HG03469 (cell line): ENCODE measurements around the gene ATRN.

ENCODE experiments used
- ATAC-seq: cut with Tn5 transposase; IDR thresholded peaks from one replicate; pipeline ENCODE4 v1.9.1; 2021; ENCODE audit warnings: mild to moderate bottlenecking, moderate library complexity, moderate number of reproducible peaks; ENCODE audit not compliant: unreplicated experiment

Gene ATRN

DNA sequence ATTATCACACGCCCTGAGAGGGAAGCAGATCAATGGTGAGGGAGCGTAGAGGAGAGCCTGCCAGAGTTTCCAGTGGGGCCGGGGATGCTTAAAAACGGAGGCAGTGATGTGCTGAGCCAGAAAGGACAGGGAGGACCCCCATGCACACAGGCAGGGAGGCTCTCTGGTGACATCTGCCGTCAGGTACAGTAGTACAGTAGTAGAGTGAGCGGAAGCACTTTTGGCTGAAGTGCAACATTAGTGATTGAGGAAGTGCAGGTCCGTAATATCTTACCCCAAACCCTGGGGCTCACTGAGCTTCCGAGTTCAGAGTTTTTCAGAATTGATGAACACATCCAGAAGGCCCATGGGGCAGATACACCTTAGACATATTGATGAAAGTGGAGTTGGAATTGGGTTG, 150.3 kb downstream of the ATRN start:
- no peak for ATAC-seq

DNA sequence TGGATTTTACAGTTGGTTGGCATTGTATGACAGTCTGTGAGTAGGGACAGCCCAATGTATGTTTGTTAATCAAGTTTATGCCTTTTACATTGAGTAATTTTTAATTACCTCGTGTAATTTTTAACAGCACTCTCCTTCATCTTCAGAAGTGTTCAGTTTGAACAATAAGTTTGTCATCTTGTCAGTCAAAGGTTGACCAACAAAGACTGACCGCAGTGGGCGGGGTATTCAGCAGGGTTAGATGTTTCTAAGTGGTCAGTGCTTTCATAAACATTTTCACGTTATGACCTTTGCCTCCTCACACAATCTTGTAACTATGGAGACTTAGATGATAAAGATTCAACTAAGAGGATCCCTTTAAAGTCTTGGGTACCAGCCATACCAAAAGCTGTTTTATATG, 151.6 kb downstream of the ATRN start:
- ATAC-seq = no peak

GRCh38 chr20:3627476-3627875, 156.7 kb downstream of the ATRN start:
- no peak for ATAC-seq

DNA sequence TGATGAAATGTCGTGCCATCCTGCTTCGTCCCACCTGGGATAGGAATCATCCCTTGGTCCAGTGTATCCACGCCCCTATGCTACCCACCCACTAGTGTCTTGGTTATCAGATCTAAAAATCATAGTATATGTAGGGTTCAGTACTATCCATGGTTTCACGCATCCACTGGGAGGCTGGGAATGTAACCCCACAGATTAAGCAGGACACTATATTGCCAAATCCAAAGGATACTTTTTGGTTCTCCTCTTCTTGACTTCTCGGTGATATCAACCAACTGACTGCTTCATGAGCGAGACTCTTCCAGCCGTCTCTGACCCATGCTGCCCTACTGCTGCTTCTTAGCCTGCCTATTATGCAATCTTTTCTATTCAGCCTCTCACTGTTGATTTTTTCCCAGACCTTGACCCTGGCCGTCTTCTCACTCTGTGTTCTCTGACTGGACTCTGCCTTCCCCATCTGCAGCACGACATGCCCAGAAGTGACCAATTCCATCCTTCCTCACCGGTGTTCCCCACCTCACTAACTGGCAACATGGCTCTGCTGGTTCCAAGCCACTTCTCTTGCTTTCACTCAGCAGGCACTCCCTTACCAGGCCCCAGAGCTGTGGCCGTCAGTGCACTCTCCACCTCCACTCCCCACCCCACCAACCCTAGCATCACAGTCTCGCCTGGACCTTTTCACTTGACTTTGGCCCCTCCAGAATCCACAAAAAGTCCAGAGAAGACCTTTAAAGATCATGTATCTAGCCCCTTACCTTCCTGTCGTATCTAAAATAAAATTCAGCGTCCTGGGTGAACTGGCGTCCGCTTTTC, 157.9 kb downstream of the ATRN start:
- no peak for ATAC-seq

DNA sequence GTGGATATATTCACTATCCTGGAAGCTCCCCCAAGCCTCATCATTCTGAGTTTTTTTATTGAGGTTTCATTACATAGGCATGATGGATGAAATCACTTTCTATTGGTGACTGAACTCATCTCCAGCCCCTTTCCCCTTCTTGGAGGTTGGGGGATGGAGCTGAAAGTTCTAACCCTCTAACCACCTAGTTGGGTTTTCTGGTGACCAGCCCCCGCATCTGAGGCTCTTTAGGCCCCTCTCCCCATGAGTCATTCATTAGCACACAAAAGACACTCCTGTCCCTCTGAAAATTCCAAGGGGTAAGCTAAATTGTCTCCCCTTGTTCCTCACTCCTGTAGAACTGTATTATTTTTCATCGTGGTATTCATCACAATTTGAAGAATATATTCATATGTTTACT, 159.1 kb downstream of the ATRN start:
- ATAC-seq = no peak

- ATAC-seq = no peak
These were observed 159.6 kb downstream of the ATRN start for GRCh38 chr20:3630429-3630828.

GRCh38 chr20:3631534-3631933, 160.7 kb downstream of the ATRN start:
- ATAC-seq = no peak

DNA sequence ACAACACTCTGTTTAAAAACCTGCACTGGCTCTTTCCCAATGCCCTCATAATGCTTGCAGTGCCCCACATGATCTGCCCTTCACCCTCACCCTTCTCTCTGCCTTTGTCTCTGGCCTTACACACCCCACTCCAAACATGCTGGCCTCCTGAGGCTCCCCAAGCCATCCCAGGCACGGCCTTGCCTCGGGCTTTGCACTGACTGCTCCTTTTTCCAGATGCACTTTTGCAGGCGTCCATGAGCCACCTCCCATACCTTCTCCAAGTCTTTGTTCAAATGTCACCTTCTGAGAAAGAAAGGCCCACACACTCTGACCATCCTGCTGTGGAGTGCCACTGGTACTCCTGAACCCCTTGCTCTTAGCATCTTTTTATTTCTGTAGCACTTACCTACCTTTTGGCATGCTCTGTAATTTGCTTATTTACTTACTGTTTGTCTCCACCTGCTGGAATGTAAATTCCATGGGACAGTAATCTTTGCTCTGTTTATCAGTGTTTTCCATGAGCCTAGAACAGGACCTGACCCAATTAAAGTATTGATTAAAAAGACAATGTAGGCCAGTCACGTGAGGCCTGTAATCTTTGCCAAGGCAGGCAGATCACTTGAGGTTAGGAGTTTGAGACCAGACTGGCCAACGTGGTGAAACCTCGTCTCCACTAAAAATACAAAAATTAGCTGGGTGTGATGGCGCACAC, 161.6 kb downstream of the ATRN start:
- ATAC-seq = no peak

DNA sequence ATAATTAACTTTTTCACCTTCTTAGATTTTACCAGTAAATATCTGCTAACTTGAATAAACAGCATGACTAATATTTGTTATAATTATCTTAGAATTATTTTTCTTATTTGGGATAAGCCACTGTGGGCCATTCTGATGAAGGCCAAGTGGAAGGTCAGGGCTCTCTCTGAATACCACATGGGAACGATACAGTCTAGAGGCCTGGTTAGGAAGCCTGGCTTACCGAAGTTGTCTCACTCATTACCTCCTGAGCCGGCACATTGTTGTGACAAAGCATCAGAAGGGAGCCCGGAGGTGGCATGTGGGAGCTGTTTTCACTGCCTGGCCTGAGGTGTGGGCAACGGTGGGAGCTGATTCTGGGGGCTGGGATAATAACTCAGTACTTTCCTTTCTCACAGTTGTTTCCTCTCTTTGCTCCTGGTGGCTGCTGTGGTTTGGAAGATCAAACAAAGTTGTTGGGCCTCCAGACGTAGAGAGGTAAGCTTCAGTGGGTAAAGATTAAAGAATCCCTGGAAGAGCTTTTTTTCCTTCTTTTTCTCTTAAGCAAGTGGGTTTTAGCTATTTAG, 163.2 kb downstream of the ATRN start:
- ATAC-seq = no peak

DNA sequence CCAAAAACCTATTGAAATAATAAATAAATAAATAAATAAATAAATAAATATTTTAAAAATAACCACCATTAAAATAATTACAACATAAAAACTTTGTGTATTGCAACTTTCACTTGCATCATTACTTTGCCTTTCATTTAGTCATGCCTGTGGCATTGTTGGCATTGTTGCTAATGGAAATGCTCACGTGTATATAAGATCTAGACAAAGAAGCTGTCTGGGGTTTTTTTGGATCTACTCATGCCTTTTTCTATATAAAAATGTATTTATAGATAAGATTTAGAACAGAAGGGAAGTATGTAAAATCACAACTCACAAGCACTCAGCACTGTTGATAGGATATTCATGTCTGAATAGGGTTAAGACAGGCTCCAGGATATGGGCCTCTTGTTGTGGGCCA, 164.5 kb downstream of the ATRN start:
- ATAC-seq = no peak

DNA sequence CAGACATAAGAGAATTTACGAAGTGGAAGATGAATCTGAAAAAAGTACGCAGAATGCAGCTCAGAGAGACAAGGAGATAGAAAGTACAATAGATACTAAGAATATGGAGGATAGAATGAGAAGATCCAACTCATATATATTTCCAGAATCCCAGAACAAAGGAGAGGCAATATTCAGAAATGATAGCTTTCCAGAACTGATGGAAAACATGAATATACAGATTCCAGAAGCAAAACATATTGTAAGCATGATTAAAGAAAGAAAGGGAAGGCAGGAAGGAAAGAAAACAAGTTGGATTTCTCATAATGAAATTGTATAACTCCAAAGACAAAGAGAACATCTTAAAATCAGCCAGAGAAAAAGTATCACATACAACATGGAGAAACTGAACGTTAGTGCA, 169.4 kb downstream of the ATRN start:
- ATAC-seq = no peak

- ATAC-seq = no peak
These were observed 174.7 kb downstream of the ATRN start for GRCh38 chr20:3645309-3646066.

GRCh38 chr20:3646067-3646440, 175.2 kb downstream of the ATRN start:
- ATAC-seq = no peak

DNA sequence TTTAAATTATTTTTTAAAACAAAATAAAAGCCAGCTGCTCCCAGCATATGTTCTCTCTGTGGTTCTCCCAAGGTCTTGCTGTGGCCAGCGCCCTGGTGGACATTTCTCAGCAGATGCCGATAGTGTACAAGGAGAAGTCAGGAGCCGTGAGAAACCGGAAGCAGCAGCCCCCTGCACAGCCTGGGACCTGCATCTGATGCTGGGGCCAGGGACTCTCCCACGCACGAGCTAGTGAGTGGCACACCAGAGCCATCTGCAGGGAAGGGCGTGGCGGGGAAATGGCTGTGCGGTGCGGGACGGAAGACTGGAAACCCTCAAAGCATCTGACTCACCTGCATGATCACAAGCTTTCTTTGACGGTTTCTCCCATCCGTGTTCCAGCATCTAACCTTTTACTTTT, 175.8 kb downstream of the ATRN start:
- ATAC-seq = no peak

DNA sequence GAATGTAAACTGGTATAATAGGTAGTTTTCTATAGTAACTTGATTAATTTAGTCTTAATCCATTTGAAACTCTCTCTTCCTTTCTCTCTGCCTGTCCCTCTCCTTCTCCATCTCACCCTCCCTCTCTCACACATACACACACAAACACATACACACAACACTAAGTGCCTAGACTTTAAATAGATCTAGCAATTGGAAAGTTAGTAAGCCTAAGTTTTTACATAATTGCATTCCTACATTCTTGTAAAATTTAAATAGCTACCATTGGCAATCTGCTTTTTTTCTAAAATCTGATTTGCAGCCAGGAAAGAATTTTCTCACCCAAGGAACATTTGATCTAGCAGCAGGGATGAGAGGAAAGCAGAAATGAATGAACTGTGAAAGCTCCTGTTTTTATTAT, 176.7 kb downstream of the ATRN start:
- ATAC-seq = no peak

DNA sequence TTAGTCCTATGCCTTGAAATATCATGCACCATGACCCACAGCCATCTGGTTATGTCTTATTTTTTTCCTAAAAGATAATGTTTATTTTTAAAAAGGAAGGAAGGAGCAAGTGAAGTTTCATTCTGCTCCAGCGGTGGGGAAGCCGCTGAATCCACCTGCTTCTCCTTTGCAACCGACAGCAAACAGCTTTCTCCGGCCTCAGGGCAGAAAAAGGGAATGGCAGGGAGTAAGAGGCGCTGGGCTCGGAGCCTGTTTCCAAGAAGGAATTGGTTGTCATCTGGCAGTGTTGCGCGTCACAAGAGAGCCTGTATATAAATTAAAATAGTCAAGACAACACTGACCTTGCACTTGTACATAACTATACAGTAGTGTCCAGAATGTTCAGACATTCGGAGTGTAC, 178.1 kb downstream of the ATRN start:
- ATAC-seq = no peak

DNA sequence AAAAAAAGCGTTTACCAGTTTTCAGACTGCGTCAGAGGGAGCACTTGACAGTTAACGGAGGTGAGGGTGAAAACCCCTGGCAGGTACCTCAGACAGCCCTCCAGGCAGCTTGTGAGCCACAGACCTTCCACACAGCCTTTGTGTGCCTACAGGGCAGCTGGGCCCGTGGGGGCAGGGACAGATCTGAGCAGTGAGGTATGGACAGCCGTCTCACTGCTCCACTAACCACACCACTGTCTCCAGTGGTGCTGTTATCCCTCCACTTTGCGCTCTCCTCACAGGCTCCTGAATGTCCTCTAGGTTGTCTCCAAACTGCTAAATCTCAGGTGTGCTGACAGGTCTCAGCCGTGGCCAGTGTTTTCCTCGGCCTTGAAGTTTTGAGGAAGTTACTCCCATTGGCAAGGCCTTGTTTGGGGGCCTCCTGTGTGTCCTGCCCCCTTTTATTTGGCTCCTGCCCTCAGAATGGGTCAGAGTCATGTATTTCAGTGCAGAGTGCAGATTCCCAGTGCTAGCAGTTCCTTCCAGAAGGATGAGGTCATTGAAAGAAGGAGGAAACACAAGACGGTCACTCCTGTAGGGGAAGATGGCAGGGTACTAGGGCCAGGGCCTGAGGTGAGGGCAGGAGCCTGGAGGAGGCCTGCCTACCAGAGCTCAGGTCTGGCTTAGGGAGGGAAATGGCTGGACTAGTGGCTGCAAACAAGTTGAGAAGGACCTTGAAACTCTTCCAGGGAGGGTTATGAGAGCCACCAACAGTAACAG, 180.6 kb downstream of the ATRN start:
- ATAC-seq = no peak

GRCh38 chr20:3652221-3652620, 181.4 kb downstream of the ATRN start:
- ATAC-seq = no peak

DNA sequence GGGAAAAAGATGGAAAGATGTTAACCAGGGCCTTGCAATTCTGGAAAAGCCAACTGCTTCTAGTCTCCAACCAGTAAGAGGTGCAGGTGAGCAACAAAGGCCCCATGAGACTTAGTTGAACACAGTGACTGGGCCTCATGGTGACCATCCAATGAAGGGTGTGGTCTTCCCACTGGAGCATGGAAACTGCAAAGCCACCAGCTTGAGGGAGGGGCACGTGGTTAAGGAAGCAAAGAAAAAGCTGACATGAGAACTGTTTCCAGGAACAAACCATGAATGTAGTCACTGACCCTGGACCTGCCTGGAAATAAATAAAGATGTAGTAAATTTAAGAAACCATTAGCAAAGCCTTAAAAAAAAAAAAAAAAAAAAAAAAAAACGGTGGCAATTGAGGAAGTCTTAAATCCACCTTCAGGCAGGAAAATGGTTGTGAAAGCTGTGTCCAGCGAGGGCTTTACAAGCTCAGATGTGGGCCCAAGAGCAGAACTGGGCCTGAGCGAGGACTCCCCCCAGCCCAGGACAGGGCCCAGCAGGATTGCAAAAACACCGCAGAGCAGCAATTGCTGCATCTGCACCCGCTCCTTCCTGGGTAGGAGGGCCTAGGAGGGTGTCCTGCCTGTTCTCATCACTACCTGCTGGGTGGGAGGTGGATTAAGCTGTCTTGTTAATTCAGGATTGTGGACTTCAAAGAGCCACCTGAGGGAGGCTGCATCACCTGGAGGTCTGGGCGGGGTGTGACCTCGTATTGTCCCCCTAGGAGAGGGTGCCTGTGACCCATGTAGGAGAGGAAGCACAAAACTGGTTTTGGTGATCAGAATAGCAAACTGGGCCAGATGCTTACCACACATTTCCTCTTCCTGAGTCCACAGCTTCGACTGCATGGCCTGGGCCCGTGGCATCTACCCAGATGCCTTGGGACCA, 182.1 kb downstream of the ATRN start:
- no peak for ATAC-seq

DNA sequence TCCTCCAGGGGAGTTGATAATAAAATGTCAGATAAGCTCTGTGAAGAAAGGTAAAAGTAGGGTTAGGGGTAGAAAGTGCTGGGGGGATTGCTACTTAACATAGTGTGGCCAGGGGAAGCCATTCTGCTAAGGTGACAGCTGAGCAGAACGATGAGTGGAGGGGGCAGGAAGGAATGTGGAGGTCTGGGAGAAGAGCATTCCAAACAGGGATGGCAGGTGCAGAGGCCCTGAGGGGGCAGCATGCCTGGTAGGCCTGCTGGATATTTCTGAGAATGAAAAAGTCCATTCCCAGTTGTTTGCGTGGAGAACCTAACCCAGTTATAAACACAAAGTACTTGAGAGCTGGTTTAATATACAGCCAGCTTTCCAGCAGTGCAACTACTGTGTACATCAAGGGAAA, 183.1 kb downstream of the ATRN start:
- ATAC-seq = no peak
